ENCODE results near the gene TRIM29.
A peak's percentile ranks its signal among the peaks of the same experiment; 100 is the strongest.
"Not testable (repeated sequence)": the region's sequence is repeated elsewhere in the genome, so short reads cannot be mapped to it uniquely, and the experiment has no call there.

The TRIM29 gene

DNA sequence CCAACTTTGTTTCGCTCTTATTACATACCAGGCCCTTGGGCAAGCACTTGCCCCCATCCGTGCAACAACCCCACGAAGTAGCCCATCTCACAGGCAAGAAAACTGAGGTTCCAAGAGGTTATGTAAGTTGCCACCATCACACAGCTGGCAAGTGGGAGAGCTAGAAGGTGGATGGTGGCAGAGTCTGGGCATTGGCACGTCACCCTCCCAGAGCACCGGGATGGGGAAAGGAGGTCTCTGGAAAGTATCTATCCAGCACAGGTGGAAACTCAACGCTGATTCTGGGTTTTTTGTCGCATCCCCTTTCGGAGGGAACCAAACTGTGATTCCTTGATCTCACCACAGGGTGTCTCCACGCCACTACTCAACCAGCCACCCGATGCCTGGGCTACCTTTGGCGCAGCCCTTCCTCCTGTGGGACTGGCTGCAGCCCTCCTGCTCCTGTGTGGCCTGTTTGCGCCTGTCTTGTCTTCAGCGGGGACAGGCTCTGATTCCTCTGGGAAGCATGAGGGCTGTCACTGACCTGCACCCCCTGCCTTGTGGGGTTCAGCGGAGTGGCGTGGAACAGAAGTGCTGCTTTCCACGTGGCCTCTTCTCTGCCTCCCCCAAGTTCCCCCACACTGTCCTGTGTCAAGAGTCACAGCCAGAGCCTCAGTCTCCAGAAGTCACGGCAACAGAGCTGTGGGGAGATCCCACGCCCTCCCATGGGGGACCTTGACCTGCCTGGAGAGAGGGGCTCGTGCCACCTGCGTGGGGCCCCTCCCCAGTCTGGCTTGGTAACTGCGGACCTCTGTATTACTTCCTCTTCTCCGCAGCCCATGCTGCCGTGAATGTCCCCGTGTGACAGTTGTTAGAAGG is 34.4 kb upstream of the TRIM29 start:
- DNase-seq = peak; percentile 36

DNA sequence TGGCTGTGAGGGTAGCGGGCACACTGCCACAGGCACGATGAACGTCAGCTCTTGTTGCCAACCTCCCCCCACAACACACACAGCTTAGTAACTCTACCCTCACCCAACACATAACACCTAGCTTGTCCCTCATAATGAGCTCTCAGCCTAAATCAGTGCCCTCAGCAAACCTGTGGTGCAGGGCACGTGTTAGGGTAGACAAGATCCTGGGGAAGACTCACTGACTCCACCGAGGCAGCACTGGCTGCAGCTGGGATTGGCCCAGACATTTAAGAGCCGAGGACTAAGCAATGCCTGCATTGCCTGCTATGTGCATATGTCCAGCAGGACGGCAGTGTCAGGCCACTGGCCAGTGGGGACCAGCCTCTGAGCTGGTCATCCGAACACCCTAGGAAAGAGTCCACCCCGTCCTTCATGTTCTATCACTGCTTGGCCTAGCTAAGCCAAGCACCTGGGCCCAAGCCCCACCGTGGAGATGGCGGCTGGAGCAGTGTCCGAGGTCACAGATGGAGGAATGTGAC is 32.9 kb upstream of the TRIM29 start:
- DNase-seq = no peak

GRCh38 chr11:120169981-120170698 is 32.2 kb upstream of the TRIM29 start:
- DNase-seq = no peak

GRCh38 chr11:120168960-120169681 is 31.2 kb upstream of the TRIM29 start:
- DNase-seq = peak; percentile 69

DNA sequence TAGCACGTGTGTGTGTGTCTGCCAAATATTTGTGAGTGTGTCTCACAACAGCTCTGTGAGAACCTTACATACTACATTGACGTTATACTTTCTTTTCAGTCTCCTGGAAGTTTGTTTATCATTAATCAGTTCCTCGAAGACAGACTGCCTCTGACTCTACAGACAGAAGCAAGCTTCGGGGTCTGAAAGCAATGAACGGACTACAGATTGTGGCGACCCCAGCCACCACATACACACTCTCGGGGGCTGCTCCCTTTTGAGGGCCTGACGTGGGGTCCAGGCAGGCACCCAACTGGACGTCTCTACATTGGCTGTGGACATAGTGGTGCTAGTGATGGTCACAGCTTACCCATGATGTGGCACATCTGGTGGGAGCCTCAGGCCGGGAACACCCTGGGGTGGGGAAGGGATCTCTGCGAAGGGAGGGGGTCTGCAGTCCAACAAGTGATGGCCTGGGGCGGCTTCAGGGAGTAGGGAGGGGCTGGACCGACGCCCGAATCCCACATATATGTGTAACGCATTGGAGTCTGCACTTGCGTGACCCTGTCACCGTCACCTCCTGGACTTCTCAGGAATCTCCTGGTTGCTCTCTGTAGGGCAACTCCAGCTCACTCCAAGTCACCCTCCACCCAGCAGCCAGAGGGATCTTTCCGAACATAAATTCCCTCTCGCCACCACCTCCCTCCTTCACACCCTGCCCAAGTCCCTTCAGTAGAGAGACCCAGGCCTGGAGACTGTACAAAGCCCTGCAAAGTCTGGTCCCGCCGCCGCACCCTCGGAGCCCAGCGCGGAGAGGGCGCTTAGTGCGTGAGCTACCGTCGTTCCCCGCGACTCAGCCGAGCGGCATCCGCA is 30.4 kb upstream of the TRIM29 start:
- no peak for DNase-seq

GRCh38 chr11:120167659-120168058 is 29.7 kb upstream of the TRIM29 start:
- no peak for DNase-seq

DNA sequence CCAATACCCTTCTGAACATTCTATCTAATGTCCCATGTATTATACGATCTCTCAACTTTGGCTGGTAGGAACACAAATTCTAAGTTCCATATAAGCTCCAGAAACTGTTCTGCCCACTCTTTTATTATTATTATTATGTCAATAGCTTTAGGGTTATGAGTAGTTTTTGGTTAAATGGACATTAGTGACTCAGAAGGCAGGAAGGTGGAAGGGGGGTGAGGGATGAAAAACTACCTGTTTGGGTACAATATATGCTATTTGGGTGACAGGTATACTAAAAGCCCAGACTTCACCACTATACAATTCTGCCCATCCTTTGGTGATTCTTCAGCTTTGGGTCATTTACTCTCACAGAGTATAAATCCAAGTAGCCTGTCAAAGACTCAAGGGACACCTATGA is 22.5 kb upstream of the TRIM29 start:
- DNase-seq = no peak

DNA sequence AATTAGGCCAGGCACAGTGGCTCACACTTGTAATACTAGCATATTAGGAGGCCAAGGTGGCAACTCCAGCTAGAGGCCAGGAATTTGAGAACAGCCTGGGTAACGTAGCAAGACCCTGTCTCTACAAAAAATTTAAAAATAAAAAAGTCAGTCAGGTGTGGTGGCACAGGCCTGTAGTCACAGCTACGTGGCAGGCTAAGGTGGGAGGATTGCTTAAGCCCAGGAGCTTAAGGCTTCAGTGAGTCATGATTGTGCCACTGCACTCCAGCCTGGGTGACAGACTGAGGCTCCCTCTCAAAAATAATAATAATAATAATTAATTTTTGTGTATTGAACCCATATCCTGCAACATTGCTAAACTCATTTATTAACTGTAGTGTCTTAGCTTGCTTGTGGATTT is 15.3 kb upstream of the TRIM29 start:
- DNase-seq = no peak

GRCh38 chr11:120151536-120151935 is 13.6 kb upstream of the TRIM29 start:
- DNase-seq = no peak

- DNase-seq = no peak
Measured at GRCh38 chr11:120149246-120149645, 11.3 kb upstream of the TRIM29 start.

DNA sequence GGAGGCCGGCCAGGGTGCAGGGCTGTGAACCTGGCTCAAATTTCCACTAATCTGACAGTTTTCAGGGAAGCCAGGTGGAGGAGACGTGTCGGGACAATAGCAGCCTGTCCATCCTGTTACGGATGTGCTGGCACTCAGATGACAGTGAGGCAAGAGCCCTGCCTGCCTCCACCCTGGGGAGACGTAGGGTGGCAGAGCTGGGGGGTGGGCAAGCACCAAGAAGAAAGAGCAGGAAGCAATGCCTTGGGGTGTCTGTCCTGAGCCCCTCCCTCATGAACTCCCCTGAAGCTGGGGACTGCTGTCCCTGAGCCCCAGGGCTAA is 10.0 kb upstream of the TRIM29 start:
- no peak for DNase-seq

- DNase-seq = no peak
Measured at GRCh38 chr11:120147094-120147949, 9.4 kb upstream of the TRIM29 start.

DNA sequence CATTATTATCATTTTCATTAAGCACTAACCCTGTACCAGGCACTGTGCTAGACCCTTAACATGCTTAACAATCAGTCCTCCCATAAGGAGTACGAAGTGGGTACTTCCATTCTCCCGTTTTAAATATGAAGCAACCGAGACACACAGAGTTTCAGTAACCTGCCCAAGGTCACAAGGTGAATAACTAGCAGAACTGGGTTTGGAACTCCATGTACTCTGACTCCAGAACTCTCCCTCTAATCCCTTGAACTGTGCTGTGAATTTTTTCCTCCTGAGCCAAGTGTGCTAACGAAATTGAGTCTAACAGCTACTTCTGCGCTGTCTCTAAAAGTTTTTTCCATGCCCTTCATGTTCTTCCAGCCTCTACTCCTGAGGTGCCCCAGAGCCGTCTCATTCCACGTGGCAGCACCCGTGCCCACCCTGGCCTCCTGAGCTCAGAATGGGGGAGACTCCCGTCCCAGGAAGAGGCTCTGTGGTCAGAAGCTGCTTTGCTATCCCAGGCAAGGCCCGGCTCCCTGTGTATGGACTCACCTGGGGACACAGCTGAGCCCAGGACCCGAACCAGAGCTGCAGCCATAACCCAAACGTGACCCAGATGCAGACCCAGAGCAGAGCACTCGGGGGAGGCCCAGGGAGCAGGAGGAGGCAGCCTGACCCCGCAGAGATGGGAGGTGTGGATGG is 8.6 kb upstream of the TRIM29 start:
- no peak for DNase-seq

- DNase-seq = no peak
Measured at GRCh38 chr11:120144501-120144900, 6.6 kb upstream of the TRIM29 start.

DNA sequence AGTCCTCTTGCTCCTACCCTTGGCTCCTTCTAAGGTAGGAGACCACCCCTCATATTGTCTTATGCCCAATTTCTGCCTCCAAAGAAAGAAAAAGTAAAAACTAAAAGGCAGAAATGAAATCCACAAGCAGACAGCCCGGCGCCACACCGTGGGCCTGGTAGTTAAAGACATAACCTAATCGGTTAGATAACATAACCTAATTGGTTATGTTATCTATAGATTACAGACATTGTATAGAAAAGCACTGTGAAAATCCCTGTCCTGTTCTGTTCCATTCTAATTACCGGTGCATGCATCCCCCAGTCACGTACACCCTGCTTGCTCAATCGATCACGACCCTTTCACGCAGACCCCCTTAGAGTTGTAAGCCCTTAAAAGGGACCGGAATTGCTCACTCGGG is 5.6 kb upstream of the TRIM29 start:
- not testable (repeated sequence) for DNase-seq

DNA sequence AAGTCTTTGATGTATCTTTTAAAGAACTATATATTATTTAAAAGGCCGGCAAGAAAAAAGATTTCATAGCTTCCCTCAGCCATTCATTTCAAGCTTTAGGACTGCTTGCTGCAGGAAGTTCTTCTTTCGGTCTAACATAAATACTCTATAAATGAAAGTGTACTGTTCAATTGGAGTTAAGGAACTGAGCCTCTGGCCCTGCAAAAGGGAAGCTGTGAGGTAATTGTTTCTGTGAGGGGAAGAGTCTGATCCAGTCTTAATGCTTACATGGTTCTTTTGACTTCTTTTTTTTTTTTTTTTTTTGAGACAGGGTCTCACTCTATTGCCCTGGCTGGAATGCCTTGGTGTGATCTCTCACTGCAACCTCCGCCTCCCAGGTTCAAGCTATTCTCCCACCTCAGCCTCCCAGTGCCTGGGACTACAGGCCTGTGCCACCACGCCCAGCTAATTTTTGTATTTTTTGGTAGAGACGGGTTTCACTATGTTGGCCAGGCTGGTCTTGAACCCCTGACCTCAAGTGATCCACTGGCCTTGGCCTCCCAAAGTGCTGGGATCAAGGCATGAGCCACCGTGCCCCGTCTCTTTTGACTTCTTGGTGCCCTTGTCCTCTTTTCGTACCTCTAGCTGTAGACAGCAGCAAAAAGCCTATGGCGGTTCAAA is 4.7 kb upstream of the TRIM29 start:
- no peak for DNase-seq

GRCh38 chr11:120141768-120142423 is 4.0 kb upstream of the TRIM29 start:
- DNase-seq = no peak

DNA sequence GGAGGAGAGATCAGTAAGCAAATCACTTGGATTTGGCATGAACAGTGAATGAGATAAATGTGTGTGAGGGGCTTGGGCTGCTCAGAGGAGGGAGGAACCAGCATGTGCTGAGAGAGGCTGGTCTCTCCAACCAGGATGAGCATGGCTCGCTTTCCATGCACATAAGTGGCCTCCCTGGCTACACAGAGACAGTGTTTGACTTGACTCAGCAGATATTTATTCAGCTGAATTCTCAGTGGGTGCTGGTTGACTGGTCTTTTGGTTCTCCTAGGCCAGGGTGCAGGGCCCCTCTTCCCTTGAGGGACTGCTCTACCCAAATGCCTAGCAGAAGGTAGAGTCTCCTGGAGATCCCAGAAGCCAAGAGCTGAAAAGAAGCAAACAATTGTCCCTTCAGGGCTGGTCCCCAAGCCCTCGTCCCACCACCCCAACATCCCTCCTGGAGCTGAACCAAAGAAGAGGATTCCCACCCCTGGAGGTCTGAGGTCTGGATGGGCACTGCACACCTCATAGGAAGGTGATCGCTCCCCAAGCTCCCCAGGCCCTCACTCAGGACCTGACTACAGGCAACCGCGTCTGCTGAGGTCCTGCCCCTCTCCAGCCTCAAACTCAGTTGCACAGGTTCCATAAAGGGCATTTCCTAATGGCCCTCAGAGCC is 3.3 kb upstream of the TRIM29 start:
- no peak for DNase-seq

GRCh38 chr11:120139316-120140069 is 1.6 kb upstream of the TRIM29 start:
- DNase-seq = no peak
